ENCODE results near the gene ASAP2.

Gene ASAP2

GRCh38 chr2:9279426-9279825 is 72.8 kb downstream of the ASAP2 start:
- DNase-seq, result no peak

DNA sequence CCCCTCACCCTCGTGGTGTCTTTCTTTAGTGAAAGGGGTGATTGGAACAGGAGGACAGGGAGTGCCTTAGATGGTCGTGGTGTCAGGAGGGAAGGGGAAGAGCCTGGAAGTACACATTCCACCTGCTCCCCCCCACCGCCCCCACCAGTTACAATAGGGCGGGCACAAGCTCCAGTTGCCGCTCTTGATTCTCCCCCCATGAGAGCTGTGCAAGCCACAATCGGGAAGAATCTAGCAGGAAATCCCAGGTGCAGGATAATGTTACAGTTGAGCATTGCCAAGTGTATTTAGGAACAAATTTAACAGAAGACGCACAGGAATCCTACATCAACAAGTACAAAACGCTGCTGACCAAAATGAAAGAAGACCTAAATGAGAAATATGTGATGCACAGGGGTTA is 73.6 kb downstream of the ASAP2 start:
- DNase-seq, result no peak

- peak; percentile 22 for DNase-seq
Observed at GRCh38 chr2:9281145-9281544, 74.5 kb downstream of the ASAP2 start.

- peak; percentile 54 for DNase-seq
Observed at GRCh38 chr2:9282128-9283112, 75.8 kb downstream of the ASAP2 start.

GRCh38 chr2:9284521-9285297 is 78.1 kb downstream of the ASAP2 start:
- DNase-seq, result peak; percentile 33

DNA sequence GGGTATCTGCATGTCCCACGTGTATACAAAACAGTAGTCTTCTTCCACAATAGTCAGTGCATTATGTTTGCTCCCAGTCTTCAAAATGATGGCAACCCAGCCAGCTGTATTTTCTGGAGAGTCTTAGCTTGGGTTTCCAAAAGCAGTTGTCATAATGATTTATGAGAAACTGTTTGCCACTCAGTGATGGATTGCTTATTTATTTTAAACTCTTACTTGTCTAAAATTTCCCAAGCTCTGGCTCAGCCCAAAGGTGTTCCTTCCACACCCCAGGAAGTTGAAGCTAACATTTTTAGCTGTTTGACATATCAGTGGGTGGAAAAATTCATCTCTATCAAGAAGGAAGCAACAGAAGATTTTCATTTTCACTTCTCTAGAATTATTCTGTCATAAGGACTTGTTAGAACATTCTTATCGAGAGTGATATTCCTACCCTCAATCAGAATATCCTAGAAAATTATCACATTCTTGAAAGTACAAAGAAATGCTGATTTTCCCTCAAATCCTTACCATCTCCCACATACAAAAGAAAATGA is 78.8 kb downstream of the ASAP2 start:
- DNase-seq, result peak; percentile 33

DNA sequence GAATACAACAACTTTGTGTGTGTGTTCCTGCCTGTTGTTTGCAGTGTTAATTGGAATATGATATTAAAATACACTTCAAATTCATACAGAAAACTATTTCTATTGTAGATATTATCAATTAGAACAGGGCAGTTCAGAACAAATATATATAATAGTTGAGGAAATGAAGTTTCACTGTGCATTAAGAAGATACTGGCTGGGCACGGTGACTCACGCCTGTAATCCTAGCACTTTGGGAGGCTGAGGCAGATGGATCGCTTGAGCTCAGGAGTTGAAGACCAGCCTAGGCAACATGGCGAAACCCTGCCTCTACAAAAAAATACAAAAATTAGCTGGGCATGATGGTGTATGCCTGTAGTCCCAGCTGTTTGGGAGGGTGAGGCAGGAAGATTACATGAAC is 79.3 kb downstream of the ASAP2 start:
- DNase-seq, result no peak

- no peak for DNase-seq
Observed at GRCh38 chr2:9286554-9287399, 80.2 kb downstream of the ASAP2 start.

DNA sequence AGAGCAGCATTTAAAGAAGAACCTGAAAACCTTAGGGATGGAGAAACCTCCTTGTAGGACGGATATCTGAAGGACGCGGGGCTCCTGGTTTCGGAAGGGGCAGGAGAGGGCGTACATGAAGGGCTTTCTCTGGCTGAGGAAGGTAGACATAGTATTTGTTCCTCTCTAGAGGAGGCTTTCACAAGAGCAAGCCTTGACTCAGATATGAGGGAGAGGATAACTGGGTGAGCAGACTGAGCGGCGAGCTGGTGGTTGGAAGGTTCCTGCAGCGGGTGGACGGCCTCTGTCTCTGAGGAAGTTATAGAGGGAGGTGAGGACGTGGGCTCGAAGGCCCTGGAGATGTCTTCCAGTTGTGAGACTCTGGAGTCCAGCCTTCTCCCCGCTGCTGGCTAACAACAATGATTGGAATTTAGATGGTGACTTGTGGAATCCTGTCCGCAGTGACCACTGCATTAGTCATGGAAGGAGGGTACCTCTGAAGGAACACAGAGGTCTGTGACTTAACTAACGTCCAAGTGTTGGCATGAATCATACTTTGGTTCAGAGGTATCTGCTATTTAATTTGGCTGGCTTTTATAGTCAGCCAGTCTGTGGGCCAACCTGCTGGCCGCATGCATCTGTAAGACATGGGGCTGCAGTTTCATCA is 80.9 kb downstream of the ASAP2 start:
- DNase-seq, result no peak

DNA sequence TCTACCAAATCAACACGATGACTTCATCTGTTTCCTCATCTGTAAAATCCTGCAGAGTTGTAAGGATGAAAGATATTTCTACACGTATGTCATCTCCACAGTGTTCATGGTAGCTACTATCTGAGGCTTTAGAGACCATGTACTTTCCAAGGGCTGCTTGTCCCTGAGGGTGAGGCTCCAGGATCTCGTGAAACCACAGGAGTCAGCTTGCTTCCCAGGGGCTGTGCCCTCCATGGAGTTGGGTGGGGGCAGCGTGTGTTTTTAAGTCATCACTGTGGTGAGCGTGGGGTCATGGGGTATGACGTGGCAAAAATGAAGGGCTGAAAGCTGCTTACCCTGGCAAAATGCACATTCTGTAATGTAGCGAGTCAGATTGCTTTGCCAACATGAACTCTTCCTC is 81.6 kb downstream of the ASAP2 start:
- no peak for DNase-seq

DNA sequence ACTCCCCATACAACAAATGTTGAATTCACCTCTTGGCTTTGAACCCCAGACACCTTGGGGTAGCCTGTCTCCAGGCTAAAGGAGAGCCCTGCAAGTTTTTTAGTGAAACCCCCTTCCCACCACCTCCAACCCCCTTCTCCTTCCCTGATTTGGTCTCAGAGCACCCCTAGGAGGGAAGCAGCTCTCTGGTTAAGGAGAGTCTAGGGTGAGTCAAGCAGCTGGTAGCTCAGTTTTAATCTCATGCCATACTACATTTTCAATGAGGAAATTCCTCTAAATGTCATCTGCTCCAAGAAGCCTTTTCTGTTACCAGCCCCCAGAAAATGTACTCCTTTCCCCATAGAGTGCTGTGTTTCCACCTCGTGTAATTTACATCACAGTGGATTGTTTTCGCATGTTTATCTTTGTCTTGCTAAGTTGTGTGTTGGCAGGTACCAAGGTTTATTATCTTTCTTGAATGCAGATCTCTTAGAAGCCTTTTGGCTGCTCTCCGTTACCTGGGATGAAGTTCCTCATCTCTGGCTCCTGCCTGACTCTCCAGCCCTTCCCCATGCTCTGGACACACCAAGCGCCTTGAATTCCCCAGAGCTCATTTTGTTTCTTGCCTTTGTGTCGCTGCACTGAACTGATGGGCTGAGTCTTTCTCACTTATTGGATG is 82.2 kb downstream of the ASAP2 start:
- no peak for DNase-seq

GRCh38 chr2:9291331-9291730 is 84.7 kb downstream of the ASAP2 start:
- DNase-seq, result no peak

- no peak for DNase-seq
Observed at GRCh38 chr2:9291866-9292265, 85.3 kb downstream of the ASAP2 start.

DNA sequence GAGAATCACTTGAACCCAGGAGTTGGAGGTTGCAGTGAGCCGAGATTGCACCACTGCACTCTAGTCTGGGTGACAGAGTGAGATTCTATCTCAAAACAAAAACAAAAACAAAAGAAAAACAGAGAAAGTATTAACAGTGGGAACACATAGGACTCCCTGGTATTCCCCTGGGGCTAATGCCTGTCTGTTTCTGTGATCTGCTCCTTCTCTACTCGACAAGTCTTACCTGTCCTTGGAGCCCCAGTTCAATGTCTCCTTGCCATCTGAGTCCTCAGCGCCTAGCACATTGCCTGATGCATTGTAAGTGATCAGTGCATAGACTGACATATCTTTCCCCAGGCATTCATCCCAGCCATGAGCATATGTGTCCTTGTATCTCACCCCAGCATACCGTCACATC is 85.8 kb downstream of the ASAP2 start:
- no peak for DNase-seq

- DNase-seq, result no peak
Observed at GRCh38 chr2:9294764-9295163, 88.2 kb downstream of the ASAP2 start.

DNA sequence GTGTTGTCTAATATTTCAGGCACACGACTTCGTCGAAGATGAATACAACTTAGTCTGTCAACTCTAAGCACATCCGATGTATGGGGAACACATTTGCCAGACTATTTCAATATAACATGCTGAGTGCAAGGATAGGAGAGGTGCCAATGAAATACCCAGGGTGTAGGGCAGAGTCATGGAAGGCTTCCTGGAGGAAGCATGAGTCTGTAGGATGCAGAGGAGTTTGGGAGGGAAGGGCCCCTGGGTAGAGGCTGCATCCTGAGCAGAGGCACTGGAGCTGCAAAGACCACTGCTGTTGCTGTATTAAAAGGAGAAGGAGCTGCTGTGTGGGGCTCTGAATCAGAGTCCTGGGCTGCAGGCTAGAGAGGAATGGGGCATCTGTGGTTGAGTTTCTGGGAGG is 89.9 kb downstream of the ASAP2 start:
- no peak for DNase-seq

GRCh38 chr2:9297156-9297555 is 90.5 kb downstream of the ASAP2 start:
- DNase-seq, result no peak

DNA sequence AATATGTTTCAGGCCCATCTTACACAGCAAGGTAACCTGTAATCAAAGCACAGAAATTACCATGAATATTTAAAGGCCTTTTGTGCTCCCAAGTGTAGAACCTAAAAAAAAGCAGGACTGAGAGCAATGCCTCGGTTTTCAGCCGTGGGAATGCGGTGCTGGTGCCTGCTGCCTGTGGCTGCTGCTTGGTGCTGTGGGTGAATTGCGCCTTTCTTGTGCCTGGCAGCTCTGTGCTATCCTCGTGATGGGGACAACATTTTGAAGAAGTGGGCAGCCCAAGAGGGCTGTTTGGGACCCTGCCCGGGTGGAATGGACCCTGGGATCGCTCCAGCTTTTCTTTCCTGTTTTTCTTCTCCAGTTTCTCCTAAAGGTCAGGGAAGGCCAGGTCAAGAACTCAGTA is 91.2 kb downstream of the ASAP2 start:
- no peak for DNase-seq

DNA sequence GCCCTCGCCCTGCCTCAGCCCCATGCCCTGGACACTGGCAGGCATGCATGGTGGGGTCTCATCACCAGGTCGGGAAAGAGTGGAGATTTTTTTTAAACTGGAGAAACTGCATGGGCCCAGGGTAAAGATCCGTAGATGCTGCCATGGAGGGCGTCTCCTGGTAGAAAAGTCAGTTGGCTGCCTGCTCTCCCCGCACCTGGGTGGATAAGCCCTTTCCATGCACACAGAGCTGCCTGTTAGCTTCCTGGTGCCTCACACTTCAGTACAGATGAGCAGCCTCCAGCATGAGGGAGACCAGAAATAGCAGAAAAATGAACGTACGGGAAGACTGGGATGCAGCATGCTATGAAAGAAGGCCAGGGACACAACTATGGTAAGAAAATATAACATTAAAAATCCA is 92.0 kb downstream of the ASAP2 start:
- no peak for DNase-seq

DNA sequence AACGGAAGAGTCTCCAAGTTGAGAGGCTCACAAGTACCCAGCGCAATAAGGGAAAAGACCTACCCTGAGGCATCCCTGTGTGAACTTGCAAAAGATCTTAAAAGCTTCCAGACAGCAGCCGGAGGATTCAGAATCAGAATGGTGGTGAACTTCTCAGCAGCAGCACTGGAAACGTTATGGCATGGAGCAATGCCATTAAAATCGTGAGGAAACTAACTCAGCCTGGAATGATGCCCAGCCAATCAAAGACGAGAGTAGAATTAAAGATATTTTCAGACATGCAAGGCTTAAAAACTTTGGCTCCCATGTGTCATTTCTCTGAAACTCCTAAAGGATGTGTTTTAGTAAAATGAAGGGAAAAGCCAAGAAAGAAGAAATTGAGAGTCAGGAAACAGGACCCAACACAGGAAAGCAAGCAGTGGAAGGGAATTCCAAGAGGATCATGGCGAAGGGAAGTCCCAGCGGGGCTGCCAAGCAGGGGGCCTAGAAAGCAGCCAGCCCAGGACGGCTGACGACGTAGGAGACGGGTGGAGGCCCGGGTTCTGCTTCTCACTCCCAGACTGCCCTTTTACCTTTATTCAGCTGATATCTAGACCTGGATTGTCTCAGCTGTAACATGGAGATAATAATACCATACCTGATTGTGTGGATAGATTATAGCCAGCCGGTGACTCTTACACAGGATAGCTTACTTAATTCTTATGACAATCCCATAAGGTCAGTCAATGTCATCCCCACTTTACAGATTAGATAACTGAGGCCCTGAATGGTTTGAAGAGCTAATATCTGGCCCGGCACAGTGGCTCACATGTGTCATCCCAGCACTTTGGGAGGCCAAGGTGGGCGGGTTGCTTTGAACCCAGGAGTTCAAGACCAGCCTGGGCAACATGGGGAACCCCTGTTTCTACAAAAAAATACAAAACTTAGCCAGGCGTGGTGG is 92.8 kb downstream of the ASAP2 start:
- no peak for DNase-seq

DNA sequence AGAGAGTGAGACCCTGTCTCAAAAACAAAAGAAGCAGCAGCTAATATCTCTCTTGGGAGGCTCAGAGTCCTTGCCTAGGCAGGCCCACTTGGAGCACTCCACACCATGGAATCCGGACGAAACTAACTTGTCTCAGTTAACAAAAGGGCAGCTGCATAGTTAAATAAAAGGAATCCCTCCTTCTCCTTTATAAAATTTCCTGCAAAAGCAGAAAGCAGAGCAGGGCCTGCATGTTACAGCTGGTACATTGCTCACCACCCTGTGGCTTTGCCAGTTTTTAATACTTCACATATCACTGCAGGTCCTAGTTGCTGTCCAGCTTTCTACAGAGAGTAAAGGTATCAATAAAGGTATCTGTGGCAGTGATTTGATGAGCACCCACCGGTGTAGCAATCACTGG is 93.6 kb downstream of the ASAP2 start:
- peak; percentile 4 for DNase-seq

Data from NCI-H69 (cell line).